Muscle layer of duodenum (tissue), 2 donors: ENCODE data around the gene IL18RAP.

Source experiments
- H3K27ac ChIP-seq: one replicate; pipeline ENCODE4 v1.7.0; 2013; ENCODE audit warnings: mild to moderate bottlenecking, low read length
- H3K27me3 ChIP-seq: one replicate; pipeline ENCODE4 v1.7.0; 2013; ENCODE audit warnings: low read depth, mild to moderate bottlenecking, control low read depth, low read length
- H3K36me3 ChIP-seq, 2 donors: one replicate each; pipeline ENCODE4 v1.7.0; 2013; ENCODE audit warnings: low read length in 2 of 2, control low read depth in 1 of 2, mild to moderate bottlenecking in 1 of 2; ENCODE audit not compliant: insufficient read depth in 2 of 2, control insufficient read depth in 1 of 2
- H3K4me1 ChIP-seq, 2 donors: one replicate each; pipeline ENCODE4 v1.7.0; 2013; ENCODE audit warnings: low read length in 2 of 2, mild to moderate bottlenecking in 2 of 2, control low read depth in 1 of 2, moderate library complexity in 1 of 2; ENCODE audit not compliant: insufficient read depth in 2 of 2, control insufficient read depth in 1 of 2
- H3K4me3 ChIP-seq, 2 donors: one replicate each; pipeline ENCODE4 v1.7.0; 2013; ENCODE audit warnings: low read length in 2 of 2, low read depth in 1 of 2, mild to moderate bottlenecking in 1 of 2
- H3K9me3 ChIP-seq, 2 donors: one replicate each; pipeline ENCODE4 v1.7.0; 2013; ENCODE audit warnings: low read length in 2 of 2, control low read depth in 1 of 2, mild to moderate bottlenecking in 1 of 2; ENCODE audit not compliant: control insufficient read depth in 1 of 2
- donor health status: healthy.

IL18RAP gene

DNA sequence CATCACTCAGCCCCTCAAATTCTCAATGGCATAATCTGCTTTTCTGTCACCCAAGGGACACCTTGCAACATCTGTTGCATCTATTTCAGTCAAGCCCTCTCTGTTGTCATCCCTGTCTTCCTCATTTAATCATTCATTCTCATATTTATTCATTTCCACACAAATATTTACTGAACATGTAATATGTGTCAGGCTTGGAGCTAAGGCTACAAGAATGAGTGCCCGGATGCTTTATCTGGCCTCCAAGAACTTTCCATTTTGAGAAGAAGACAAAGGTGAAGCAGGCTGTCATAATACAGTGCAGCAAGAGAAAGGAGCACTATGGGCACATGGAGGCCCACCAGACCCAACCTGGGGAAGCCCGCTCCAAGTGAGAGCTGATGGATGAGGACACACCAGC is 15.6 kb downstream of the IL18RAP start:
- H3K4me3 ChIP-seq, result no peak overlapping the region
- H3K27ac ChIP-seq, result no peak overlapping the region
- H3K4me1 ChIP-seq, result no peaks in the 10 kb centered on the region
- H3K27me3 ChIP-seq, result no peaks in the 10 kb centered on the region
- H3K36me3 ChIP-seq, result no peaks in the 10 kb centered on the region
- no peaks in the 10 kb centered on the region for H3K9me3 ChIP-seq

DNA sequence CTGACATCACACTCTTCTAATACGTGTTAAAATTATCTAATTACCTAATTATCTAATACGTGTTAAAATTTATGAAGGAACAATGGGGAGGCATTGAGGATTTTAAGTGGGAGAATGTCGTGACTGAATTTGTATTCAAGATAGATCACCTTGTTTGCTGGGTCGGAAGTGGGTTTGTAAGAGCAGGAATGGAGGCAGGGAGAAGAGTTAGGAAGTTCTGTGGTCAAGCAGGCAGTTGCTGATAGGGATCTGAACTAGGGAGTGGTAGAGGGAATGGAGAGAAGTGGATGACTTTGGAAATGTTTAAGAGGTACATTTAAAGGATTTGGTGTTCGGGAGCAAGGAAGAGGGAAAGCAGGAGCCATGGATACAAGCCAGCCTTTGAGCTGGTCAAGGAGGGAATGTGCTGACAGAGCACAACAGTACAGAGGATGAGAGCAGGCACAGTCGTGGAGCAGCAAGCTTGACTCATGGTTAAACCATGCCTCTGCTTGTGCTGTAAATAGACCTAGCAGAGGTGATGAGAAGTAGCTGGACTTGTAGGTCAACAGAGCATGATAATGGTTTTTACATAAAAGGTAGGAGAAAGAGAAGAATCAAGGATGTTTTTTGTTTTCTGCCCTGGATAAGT is 16.2 kb downstream of the IL18RAP start:
- Histone ChIP-seq H3K9me3 (no peaks in the 10 kb centered on the region), H3K4me3 (no peak overlapping the region), H3K27me3 (no peaks in the 10 kb centered on the region), H3K27ac (no peak overlapping the region), H3K36me3 (no peaks in the 10 kb centered on the region), H3K4me1 (no peaks in the 10 kb centered on the region)

DNA sequence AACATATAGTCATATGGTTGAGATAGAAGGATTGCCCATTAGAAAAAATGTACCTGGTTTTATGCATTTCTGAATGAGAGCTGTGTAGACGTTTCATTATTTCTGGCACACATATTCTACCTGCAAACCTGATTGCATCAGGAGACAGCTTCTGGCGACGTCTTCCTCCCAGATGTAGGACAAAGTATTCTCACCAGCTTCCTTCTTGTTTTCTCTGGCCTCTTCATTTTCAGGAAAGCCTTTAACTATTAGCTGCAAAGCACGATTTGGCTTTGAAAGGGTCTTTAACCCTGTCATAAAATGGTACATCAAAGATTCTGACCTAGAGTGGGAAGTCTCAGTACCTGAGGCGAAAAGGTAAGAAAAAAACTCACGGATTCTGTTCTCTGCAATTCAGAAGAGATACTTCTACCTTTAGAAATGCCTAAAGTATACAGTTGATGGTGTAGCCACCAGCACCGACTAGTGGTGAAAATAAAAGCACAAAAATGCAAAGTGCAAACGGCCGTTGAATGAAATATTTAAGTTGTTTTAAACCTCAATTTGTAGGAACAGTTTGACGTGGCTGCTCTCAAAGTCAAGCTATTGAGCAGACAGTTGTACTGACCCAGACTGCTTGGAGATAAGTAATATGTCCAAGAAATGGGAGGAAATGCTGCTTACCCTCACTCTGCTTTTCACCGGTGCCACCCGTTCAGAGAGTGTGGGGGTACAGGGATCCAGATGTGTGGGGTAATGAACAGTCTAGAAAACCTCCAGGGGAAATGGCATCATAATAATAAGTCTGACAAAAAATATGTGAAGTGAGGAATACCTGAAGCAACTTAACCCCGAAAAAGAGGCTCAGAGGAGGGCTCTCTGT is 20.2 kb downstream of the IL18RAP start:
- no peaks in the 10 kb centered on the region for H3K9me3 ChIP-seq
- no peak overlapping the region for H3K4me3 ChIP-seq
- H3K36me3 ChIP-seq, result no peaks in the 10 kb centered on the region
- H3K27me3 ChIP-seq, result no peaks in the 10 kb centered on the region
- no peaks in the 10 kb centered on the region for H3K4me1 ChIP-seq
- no peak overlapping the region for H3K27ac ChIP-seq

DNA sequence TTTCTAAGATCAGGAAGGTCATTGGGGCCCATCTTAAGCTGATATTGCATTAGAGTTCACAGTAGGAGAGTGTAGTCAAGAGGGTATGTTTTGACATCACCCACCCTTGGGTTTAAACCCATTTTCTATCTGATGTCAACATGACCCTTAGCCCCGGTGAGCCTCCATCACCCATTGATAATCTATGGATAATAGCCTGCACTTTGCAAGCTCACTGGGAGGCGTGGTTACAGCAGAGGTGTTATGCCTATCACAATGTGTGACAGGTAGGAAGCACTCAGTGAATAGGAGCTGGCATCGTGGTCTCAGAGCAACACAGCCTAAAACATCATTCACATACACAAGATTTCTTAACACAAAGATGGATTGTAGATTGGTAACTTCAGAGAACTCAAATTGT is 21.3 kb downstream of the IL18RAP start:
- H3K4me1 ChIP-seq, result no peaks in the 10 kb centered on the region
- no peaks in the 10 kb centered on the region for H3K9me3 ChIP-seq
- no peak overlapping the region for H3K27ac ChIP-seq
- no peak overlapping the region for H3K4me3 ChIP-seq
- H3K27me3 ChIP-seq, result no peaks in the 10 kb centered on the region
- no peaks in the 10 kb centered on the region for H3K36me3 ChIP-seq

DNA sequence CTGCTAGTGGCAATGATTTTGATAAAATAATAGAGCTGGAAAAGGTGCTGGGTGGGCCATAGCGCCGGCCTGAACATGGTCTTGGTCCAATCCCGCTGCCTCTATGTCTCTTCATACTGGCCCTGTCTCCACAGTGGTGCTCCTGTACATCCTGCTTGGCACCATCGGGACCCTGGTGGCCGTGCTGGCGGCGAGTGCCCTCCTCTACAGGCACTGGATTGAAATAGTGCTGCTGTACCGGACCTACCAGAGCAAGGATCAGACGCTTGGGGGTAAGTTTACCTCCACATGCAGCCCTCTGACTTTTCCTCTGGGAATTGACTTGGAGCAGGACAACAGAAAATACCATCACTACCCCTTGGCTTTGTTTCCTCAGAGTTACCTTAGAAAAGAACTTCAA is 24.0 kb downstream of the IL18RAP start:
- H3K27ac ChIP-seq, result no peak overlapping the region
- H3K9me3 ChIP-seq, result no peaks in the 10 kb centered on the region
- H3K4me3 ChIP-seq, result no peak overlapping the region
- H3K36me3 ChIP-seq, result no peaks in the 10 kb centered on the region
- H3K4me1 ChIP-seq, result no peaks in the 10 kb centered on the region
- no peaks in the 10 kb centered on the region for H3K27me3 ChIP-seq

DNA sequence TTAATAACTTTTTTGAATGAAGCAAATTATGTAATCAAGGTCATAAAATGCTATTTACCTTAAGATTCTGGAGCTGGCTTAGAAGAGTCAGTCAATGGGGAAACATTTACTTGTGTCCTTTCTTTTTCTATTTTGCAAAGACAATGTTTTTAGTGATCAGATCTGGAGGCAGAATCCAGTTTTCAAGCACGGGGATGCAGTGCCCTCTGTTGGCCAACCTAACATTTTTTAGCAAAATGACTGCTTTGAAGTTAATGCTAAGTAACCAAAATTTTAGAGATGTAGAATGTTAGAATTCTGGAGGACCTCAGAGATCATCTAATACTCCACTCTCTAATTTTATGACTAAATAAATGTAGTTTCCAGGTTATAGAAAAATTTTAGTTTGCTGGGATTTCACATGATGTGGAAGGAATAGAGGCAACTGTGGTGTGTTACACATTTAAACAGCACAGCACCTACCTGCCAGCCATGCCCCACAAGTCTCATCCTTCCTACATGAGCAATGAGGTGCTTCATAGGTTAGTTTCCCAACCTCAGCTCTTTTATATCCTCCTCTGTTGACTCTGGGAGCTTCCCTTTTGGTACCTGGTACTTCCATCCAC is 26.5 kb downstream of the IL18RAP start:
- H3K36me3 ChIP-seq, result no peaks in the 10 kb centered on the region
- H3K9me3 ChIP-seq, result no peaks in the 10 kb centered on the region
- H3K27ac ChIP-seq, result no peak overlapping the region
- H3K27me3 ChIP-seq, result no peaks in the 10 kb centered on the region
- no peaks in the 10 kb centered on the region for H3K4me1 ChIP-seq
- H3K4me3 ChIP-seq, result no peak overlapping the region

DNA sequence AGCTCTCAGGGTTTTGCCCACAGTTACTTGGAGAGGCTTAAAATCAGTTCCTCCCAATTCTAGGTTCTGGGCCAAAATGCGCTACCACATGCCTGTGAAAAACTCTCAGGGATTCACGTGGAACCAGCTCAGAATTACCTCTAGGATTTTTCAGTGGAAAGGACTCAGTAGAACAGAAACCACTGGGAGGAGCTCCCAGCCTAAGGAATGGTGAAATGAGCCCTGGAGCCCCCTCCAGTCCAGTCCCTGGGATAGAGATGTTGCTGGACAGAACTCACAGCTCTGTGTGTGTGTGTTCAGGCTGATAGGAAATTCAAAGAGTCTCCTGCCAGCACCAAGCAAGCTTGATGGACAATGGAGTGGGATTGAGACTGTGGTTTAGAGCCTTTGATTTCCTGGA is 29.0 kb downstream of the IL18RAP start:
- no peaks in the 10 kb centered on the region for H3K36me3 ChIP-seq
- H3K9me3 ChIP-seq, result no peaks in the 10 kb centered on the region
- H3K27me3 ChIP-seq, result no peaks in the 10 kb centered on the region
- H3K27ac ChIP-seq, result no peak overlapping the region
- H3K4me3 ChIP-seq, result no peak overlapping the region
- H3K4me1 ChIP-seq, result no peaks in the 10 kb centered on the region

DNA sequence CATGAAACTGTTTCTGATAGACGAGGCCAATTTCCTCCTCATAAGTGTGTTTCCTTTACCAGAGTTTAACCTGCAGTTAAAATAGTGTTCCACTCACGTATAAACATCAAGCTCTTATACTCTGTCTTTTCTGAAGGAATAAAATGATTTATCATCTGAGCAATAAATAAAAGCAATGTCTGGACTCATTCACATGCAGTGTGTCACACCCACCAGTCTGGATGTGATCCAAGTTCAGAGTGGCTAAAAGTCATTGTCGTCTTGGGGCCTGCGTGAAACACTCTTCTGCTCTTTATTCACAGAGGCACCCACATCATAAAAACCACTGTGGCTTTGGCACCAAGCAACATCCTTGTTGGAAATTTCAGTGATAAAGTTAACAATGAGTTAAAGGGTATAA is 30.5 kb downstream of the IL18RAP start:
- no peaks in the 10 kb centered on the region for H3K27me3 ChIP-seq
- H3K36me3 ChIP-seq, result no peaks in the 10 kb centered on the region
- H3K9me3 ChIP-seq, result no peaks in the 10 kb centered on the region
- H3K4me3 ChIP-seq, result no peak overlapping the region
- H3K27ac ChIP-seq, result no peak overlapping the region
- H3K4me1 ChIP-seq, result no peaks in the 10 kb centered on the region

DNA sequence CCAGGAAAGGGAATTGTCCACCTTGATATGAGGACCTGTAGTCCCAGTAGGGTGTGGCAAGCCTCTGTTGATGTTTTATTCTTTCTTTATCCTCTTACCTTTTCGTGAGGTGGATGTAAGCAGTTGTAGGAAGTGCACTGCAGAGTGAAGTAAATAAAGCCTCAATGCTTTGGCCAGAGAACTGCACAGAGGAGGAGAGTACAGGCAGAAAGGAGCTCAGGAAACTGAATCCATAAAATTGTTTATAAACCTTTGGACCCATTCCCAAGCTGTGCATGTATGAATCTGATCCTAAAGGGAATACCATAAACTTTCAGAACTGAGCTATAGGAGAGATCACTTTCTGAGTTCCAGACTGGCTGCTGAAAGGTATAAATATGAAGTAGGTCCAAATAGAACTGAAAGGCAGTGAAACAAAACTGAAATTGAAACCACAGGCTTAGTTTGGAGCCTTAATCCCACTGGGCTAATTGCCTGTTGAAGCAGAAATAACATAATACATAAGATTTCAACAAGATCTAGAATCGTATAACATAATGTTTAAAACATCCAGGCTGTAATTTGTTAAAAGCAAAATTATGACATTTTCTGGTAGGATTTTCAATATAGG is 32.2 kb downstream of the IL18RAP start:
- Histone ChIP-seq H3K27me3 (no peaks in the 10 kb centered on the region), H3K4me1 (no peaks in the 10 kb centered on the region), H3K36me3 (no peaks in the 10 kb centered on the region), H3K4me3 (no peak overlapping the region), H3K27ac (no peak overlapping the region), H3K9me3 (no peaks in the 10 kb centered on the region)

DNA sequence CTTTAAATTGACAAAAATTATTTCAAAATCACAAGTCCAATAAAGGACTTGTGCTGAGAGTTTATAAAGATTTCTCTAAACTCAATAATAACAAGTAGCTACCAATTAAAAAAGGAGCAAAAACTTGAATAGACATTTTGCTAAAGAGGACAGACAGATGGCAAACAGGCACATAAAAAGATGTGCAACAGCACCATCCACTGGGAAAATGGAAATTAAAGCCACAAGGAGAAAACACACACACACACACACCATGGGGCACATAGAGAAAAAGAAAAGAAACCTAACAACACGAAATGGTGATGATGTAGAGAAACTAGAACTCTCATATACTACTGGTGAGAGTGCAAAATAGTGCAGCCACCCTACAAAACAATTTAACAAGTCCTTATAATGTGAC is 37.5 kb downstream of the IL18RAP start:
- Histone ChIP-seq H3K4me1 (no peaks in the 10 kb centered on the region), H3K36me3 (no peaks in the 10 kb centered on the region), H3K9me3 (no peaks in the 10 kb centered on the region), H3K27ac (no peak overlapping the region), H3K27me3 (no peaks in the 10 kb centered on the region), H3K4me3 (no peak overlapping the region)

DNA sequence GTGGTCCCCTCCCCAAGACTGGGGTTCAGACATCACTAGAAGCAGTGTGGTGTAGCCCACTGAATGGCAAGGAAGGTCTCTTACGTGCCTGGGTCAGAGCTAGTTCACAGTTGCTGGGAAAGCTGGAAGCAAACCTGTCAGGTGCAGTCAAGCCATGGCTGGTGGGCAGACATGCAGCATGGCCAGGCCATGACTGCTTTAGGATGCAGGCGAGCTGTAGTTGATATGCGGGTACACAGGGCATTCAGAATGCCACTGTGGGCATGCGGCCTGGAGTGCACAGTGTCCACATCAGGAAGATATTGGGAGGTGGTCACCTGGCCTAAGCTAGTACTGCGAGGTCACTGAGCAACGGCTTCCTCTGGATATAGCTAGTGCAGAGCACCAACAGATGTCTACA is 38.2 kb downstream of the IL18RAP start:
- Histone ChIP-seq H3K27me3 (no peaks in the 10 kb centered on the region), H3K4me1 (no peaks in the 10 kb centered on the region), H3K36me3 (no peaks in the 10 kb centered on the region), H3K9me3 (no peaks in the 10 kb centered on the region), H3K27ac (no peak overlapping the region), H3K4me3 (no peak overlapping the region)
